ENCODE results near the gene HMCN2. TPM values are rescaled to one million over a fixed set of nuclear protein-coding genes. Genes with fewer than 3 reads are reported as not detected.
"Not testable (repeated sequence)": the region's sequence is repeated elsewhere in the genome, so short reads cannot be mapped to it uniquely, and the experiment has no call there.

The HMCN2 gene
- total and polyA plus RNA-seq, 4 donors, result 0.24 to 1.8 (median 0.29) TPM

GRCh38 chr9:130400870-130401269 is 135.3 kb downstream of the HMCN2 start (continued):
- TF ChIP-seq JUND (IDR thresholded peaks at IDR 0.05) (no peak), TAF1 (conservative IDR thresholded peaks at IDR 0.05) (no peak), RXRA (IDR thresholded peaks at IDR 0.05) (no peak)

GRCh38 chr9:130401742-130402141 is 136.2 kb downstream of the HMCN2 start:
- not testable (repeated sequence) for DNase-seq (ENCODE audit: low spot score); H3K36me3 ChIP-seq (ENCODE audit: control insufficient read depth in 4 of 4, insufficient read depth in 3 of 4, low read depth in 1 of 4, low read length in 3 of 4); H3K27ac ChIP-seq (ENCODE audit: low read depth in 1 of 2, low read length in 2 of 2); H3K4me3 ChIP-seq (ENCODE audit: low read depth in 1 of 3, low read length in 3 of 3); H3K27me3 ChIP-seq (ENCODE audit: control insufficient read depth in 4 of 4, insufficient read depth in 4 of 4, low read length in 3 of 4); H3K4me1 ChIP-seq (ENCODE audit: control insufficient read depth in 4 of 4, insufficient read depth in 4 of 4, low read length in 3 of 4); H3K9ac ChIP-seq (ENCODE audit: low read depth in 1 of 2, low read length in 2 of 2); H3K9me3 ChIP-seq (ENCODE audit: control insufficient read depth in 4 of 4, low read length in 3 of 4)
- 96% methylated on average over 3 of the region's 3 CpGs for WGBS

GRCh38 chr9:130402243-130402642 is 136.7 kb downstream of the HMCN2 start:
- no peaks in the 10 kb centered on the region for H3K9me3 ChIP-seq (ENCODE audit: control insufficient read depth in 4 of 4, low read length in 3 of 4)
- WGBS, result 94% methylated on average over 3 of the region's 3 CpGs
- no peak overlapping the region for H3K27ac ChIP-seq (ENCODE audit: low read depth in 1 of 2, low read length in 2 of 2)
- no peaks in the 10 kb centered on the region for H3K27me3 ChIP-seq (ENCODE audit: control insufficient read depth in 4 of 4, insufficient read depth in 4 of 4, low read length in 3 of 4)
- no peaks in the 10 kb centered on the region for H3K36me3 ChIP-seq (ENCODE audit: control insufficient read depth in 4 of 4, insufficient read depth in 3 of 4, low read depth in 1 of 4, low read length in 3 of 4)
- no peak for DNase-seq (ENCODE audit: low spot score)
- H3K4me1 ChIP-seq (ENCODE audit: control insufficient read depth in 4 of 4, insufficient read depth in 4 of 4, low read length in 3 of 4), result no peaks in the 10 kb centered on the region
- H3K4me3 ChIP-seq (ENCODE audit: low read depth in 1 of 3, low read length in 3 of 3), result no peak overlapping the region
- H3K9ac ChIP-seq (ENCODE audit: low read depth in 1 of 2, low read length in 2 of 2), result no peak overlapping the region
- no peak for TF ChIP-seq GABPA (IDR thresholded peaks at IDR 0.05 in 1 of 2, conservative IDR thresholded peaks at IDR 0.05 in 1 of 2)
- TF ChIP-seq TAF1 (conservative IDR thresholded peaks at IDR 0.05), result no peak
- TF ChIP-seq REST (IDR thresholded peaks at IDR 0.05), result no peak
- no peak for TF ChIP-seq MAX (IDR thresholded peaks at IDR 0.05)
- TF ChIP-seq JUND (IDR thresholded peaks at IDR 0.05), result no peak
- TF ChIP-seq RAD21 (IDR thresholded peaks at IDR 0.05), result no peak
- no peak for TF ChIP-seq EGR1 (IDR thresholded peaks at IDR 0.05; ENCODE audit: low read depth in 2 of 2)
- TF ChIP-seq RXRA (IDR thresholded peaks at IDR 0.05), result no peak
- no peak for TF ChIP-seq SP1 (IDR thresholded peaks at IDR 0.05)
- no peak for TF ChIP-seq NR2F2 (IDR thresholded peaks at IDR 0.05)
- TF ChIP-seq YY1 (IDR thresholded peaks at IDR 0.05), result no peak
- TF ChIP-seq FOXA1 (IDR thresholded peaks at IDR 0.05), result no peak
- TF ChIP-seq FOXA2 (IDR thresholded peaks at IDR 0.05), result no peak
- no peak for TF ChIP-seq CTCF (IDR thresholded peaks at IDR 0.05; ENCODE audit: low read depth, low read length, missing input control)

Measured in liver (tissue), 9 donors.